PC-3 (cell line): ENCODE measurements around the gene LYPD1. TPM values are rescaled to one million over a fixed set of nuclear protein-coding genes. Genes with fewer than 3 reads are reported as not detected.

Source experiments
- ATAC-seq: fragments of 200-7000 bp; cut with Tn5 transposase; 2 replicates; pipeline ENCODE4 v1.9.1; 2020; ENCODE audit warnings: mild to moderate bottlenecking, moderate library complexity
- BruUV-seq: library from RNA; stranded (reverse); fragments of 400-500 nt; replicated peaks from 2 replicates; lab custom pipeline; 2021; lab: Mats Ljungman, UMichigan
- CTCF ChIA-PET: fragments of 300-600 bp; sonication (Branson Sonifier 250); formaldehyde crosslinking; loops from one replicate; lab custom pipeline; 2022; ENCODE audit warnings: antibody characterized with exemption; lab: Charles Lee
- POLR2A ChIA-PET: fragments of 300-600 bp; sonication (Branson Sonifier 250); formaldehyde crosslinking; loops from one replicate; lab custom pipeline; 2022; ENCODE audit warnings: antibody characterized with exemption; ENCODE audit not compliant: unreplicated experiment; lab: Charles Lee
- DNase-seq: peaks from one replicate; pipeline ENCODE4 v3.0.0-alpha.2; 2015
- H2AFZ ChIP-seq: fragments of 300-600 bp; sonication (generic); 2 replicates; pipeline ENCODE4 v1.6.0; 2016; ENCODE audit warnings: antibody characterized with exemption, low read length
- H3F3A ChIP-seq: fragments of 300-600 bp; sonication (generic); one replicate; pipeline ENCODE4 v1.6.0; 2017; ENCODE audit warnings: antibody characterized with exemption, low read length, control low read depth, mild to moderate bottlenecking; ENCODE audit not compliant: unreplicated experiment
- H3K27ac ChIP-seq: fragments of 300-600 bp; sonication (generic); 2 replicates; pipeline ENCODE4 v1.5.1; 2016; ENCODE audit warnings: mild to moderate bottlenecking, low read length
- H3K27me3 ChIP-seq: fragments of 300-600 bp; sonication (generic); 2 replicates; pipeline ENCODE4 v1.6.1; 2016; ENCODE audit warnings: low read length, mixed read lengths
- H3K36me3 ChIP-seq: fragments of 300-600 bp; sonication (generic); 2 replicates; pipeline ENCODE4 v1.6.1; 2016; ENCODE audit warnings: low read depth, mixed run types, low read length, mixed read lengths
- H3K4me1 ChIP-seq: fragments of 300-600 bp; sonication (generic); 2 replicates; pipeline ENCODE4 v1.5.1; 2016; ENCODE audit warnings: low read length; ENCODE audit not compliant: insufficient read depth
- H3K4me2 ChIP-seq: fragments of 300-600 bp; sonication (generic); 2 replicates; pipeline ENCODE4 v1.6.0; 2016; ENCODE audit warnings: low read length
- H3K4me3 ChIP-seq: fragments of 300-600 bp; sonication (generic); 2 replicates; pipeline ENCODE4 v1.5.1; 2016; ENCODE audit warnings: mild to moderate bottlenecking, low read length, mixed read lengths
- H3K79me2 ChIP-seq: fragments of 300-600 bp; sonication (generic); 2 replicates; pipeline ENCODE4 v1.6.1; 2017; ENCODE audit warnings: low read length, mixed read lengths
- H3K9ac ChIP-seq: fragments of 300-600 bp; sonication (generic); 2 replicates; pipeline ENCODE4 v1.6.0; 2016; ENCODE audit warnings: mild to moderate bottlenecking, low read length
- H3K9me2 ChIP-seq: fragments of 300-600 bp; sonication (generic); replicated peaks from 2 replicates; pipeline ENCODE4 v1.6.1; 2016; ENCODE audit warnings: mixed run types, low read length, mixed read lengths
- H3K9me3 ChIP-seq: fragments of 300-600 bp; sonication (generic); 2 replicates; pipeline ENCODE4 v1.6.1; 2016; ENCODE audit warnings: low read length, mixed read lengths
- H4K20me1 ChIP-seq: fragments of 300-600 bp; sonication (generic); 2 replicates; pipeline ENCODE4 v1.6.1; 2016; ENCODE audit warnings: low read length, mixed read lengths
- EZH2 ChIP-seq: fragments of 300-600 bp; sonication (generic); IDR thresholded peaks from one replicate; pipeline ENCODE4 v1.6.1; 2017; ENCODE audit warnings: antibody characterized with exemption, mild to moderate bottlenecking, low read length; ENCODE audit not compliant: unreplicated experiment
- EZH2phosphoT487 ChIP-seq: fragments of 300-600 bp; sonication (generic); IDR thresholded peaks from 2 replicates; pipeline ENCODE4 v1.6.1; 2018; ENCODE audit warnings: mild to moderate bottlenecking, antibody characterized with exemption, low read length, borderline replicate concordance
- intact Hi-C: fragments of 100-400 bp; cut with micrococcal nuclease; formaldehyde crosslinking; loops from 2 replicates; pipeline ENCODE4 v1.9.0; 2023
- total RNA-seq: library from RNA; depleted of rRNA; stranded (reverse); fragments of >200 nt; gene quantifications from 2 replicates; pipeline ENCODE4 v1.2.3, GENCODE V29; 2014
- TF ChIP-seq, protein P1 (sequence below): fragments of 300-600 bp; sonication (generic); conservative IDR thresholded peaks from 2 replicates; pipeline ENCODE4 v1.5.1; 2017; ENCODE audit warnings: antibody characterized with exemption, low read depth, mild to moderate bottlenecking, low read length

LYPD1 gene
- total RNA-seq, 1 experiment from 2014 or later = 18.7 TPM

DNA sequence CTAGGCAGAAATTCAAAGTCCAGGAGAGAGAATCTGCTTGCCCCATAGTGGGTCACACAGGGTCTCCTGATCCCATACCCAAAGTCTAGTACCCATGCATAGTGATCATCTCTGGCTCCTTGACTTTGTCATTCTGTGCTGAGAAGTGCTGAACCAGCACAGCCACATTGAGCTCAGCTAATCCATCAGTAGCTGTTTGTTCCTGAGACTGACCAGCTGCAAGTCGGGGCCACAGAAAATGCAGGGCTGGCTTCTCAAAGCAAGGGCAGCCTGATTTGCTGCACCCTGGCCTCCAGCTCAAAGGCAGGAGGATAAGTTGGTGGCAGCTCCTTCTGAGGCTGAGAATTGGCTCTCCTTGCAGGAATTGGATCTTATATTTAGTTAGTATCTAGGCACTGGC lies 72.2 kb downstream of the LYPD1 start:
- no peak for ATAC-seq
- ChIA-PET POLR2A (no interaction called here), CTCF (no interaction called here)
- no peaks in the 10 kb centered on the region; the same call in 1 of the 2 replicates for H3K36me3 ChIP-seq
- no peak for DNase-seq
- H3K4me2 ChIP-seq = no peak overlapping the region
- no peak overlapping the region for H2AFZ ChIP-seq
- no peaks in the 10 kb centered on the region for H3K27me3 ChIP-seq
- H3K4me1 ChIP-seq = no peaks in the 10 kb centered on the region
- H3F3A ChIP-seq = no peaks in the 10 kb centered on the region
- peaks cover 14% of the 10 kb centered on the region; the same call in 1 of the 2 replicates for H3K79me2 ChIP-seq
- no peaks in the 10 kb centered on the region; the same call in 1 of the 2 replicates for H4K20me1 ChIP-seq
- BruUV-seq = no TSS peak
- no peak overlapping the region for H3K27ac ChIP-seq
- no peak overlapping the region for H3K9ac ChIP-seq
- H3K9me3 ChIP-seq = no peaks in the 10 kb centered on the region
- H3K4me3 ChIP-seq = no peak overlapping the region
- TF ChIP-seq, protein P1, sequence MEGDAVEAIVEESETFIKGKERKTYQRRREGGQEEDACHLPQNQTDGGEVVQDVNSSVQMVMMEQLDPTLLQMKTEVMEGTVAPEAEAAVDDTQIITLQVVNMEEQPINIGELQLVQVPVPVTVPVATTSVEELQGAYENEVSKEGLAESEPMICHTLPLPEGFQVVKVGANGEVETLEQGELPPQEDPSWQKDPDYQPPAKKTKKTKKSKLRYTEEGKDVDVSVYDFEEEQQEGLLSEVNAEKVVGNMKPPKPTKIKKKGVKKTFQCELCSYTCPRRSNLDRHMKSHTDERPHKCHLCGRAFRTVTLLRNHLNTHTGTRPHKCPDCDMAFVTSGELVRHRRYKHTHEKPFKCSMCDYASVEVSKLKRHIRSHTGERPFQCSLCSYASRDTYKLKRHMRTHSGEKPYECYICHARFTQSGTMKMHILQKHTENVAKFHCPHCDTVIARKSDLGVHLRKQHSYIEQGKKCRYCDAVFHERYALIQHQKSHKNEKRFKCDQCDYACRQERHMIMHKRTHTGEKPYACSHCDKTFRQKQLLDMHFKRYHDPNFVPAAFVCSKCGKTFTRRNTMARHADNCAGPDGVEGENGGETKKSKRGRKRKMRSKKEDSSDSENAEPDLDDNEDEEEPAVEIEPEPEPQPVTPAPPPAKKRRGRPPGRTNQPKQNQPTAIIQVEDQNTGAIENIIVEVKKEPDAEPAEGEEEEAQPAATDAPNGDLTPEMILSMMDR = no peak
- TF ChIP-seq EZH2 (no peak), EZH2phosphoT487 (no peak)
- intact Hi-C loops = no loop called here
- H3K9me2 ChIP-seq = no peaks in the 10 kb centered on the region

GRCh38 chr2:132597166-132597565 lies 72.8 kb downstream of the LYPD1 start:
- Histone ChIP-seq H3K9me3 (no peaks in the 10 kb centered on the region), H4K20me1 (no peaks in the 10 kb centered on the region; the same call in 1 of the 2 replicates), H3K4me3 (no peak overlapping the region), H3K27me3 (no peaks in the 10 kb centered on the region), H3K9ac (no peak overlapping the region), H3K79me2 (peaks cover 14% of the 10 kb centered on the region; the same call in 1 of the 2 replicates), H3K36me3 (no peaks in the 10 kb centered on the region; the same call in 1 of the 2 replicates), H3K4me1 (no peaks in the 10 kb centered on the region), H3F3A (no peaks in the 10 kb centered on the region), H2AFZ (no peak overlapping the region), H3K27ac (no peak overlapping the region), H3K9me2 (no peaks in the 10 kb centered on the region), H3K4me2 (no peak overlapping the region)
- POLR2A ChIA-PET = no interaction called here
- TF ChIP-seq, protein P1 = no peak
- TF ChIP-seq EZH2phosphoT487 (no peak), EZH2 (no peak)
- DNase-seq = no peak
- BruUV-seq = no TSS peak
- CTCF ChIA-PET = no interaction called here
- intact Hi-C loops = no loop called here
- ATAC-seq = no peak

- no peak for ATAC-seq
- peaks cover 14% of the 10 kb centered on the region; the same call in 1 of the 2 replicates for H3K79me2 ChIP-seq
- no peak overlapping the region for H3K4me3 ChIP-seq
- H3K9ac ChIP-seq = no peak overlapping the region
- H3K27me3 ChIP-seq = no peaks in the 10 kb centered on the region
- ChIA-PET POLR2A (no interaction called here), CTCF (no interaction called here)
- no peaks in the 10 kb centered on the region for H3F3A ChIP-seq
- intact Hi-C loops = no loop called here
- no peak for TF ChIP-seq EZH2
- H3K9me3 ChIP-seq = no peaks in the 10 kb centered on the region
- no peak overlapping the region for H3K27ac ChIP-seq
- H3K9me2 ChIP-seq = no peaks in the 10 kb centered on the region
- H4K20me1 ChIP-seq = no peaks in the 10 kb centered on the region; the same call in 1 of the 2 replicates
- no peaks in the 10 kb centered on the region for H3K4me1 ChIP-seq
- no TSS peak for BruUV-seq
- no peak overlapping the region for H2AFZ ChIP-seq
- H3K4me2 ChIP-seq = no peak overlapping the region
- no peaks in the 10 kb centered on the region; the same call in 1 of the 2 replicates for H3K36me3 ChIP-seq
- no peak for DNase-seq
These were observed 74.3 kb downstream of the LYPD1 start for GRCh38 chr2:132595693-132596092.
